Suprapubic skin (tissue), 4 donors: ENCODE results near the gene VDAC1.

Source experiments
- EP300 ChIP-seq: sonication (generic); formaldehyde crosslinking; IDR thresholded peaks from one replicate; pipeline ENCODE4 v1.6.1; 2017; ENCODE audit warnings: antibody characterized with exemption
- POLR2A ChIP-seq, 2 donors: fragments of 450-650 bp; IDR thresholded peaks; one replicate each; pipeline ENCODE4 v1.6.1; 2017; ENCODE audit warnings: antibody characterized with exemption in 2 of 2, mild to moderate bottlenecking in 2 of 2, moderate library complexity in 2 of 2
- POLR2AphosphoS5 ChIP-seq, 3 donors: sonication (generic); formaldehyde crosslinking; IDR thresholded peaks; one replicate each; pipeline ENCODE4 v1.6.1; 2017; ENCODE audit warnings: antibody characterized with exemption in 3 of 3
- TF ChIP-seq, protein P1 (sequence below), 2 donors: fragments of 200-600 bp in 1 of 2; fragments of 450-650 bp in 1 of 2; sonication (generic) in 1 of 2; IDR thresholded peaks; one replicate each; pipeline ENCODE4 v1.5.1; 2016 to 2019; ENCODE audit warnings: antibody characterized with exemption in 2 of 2, mild to moderate bottlenecking in 1 of 2, moderate library complexity in 1 of 2

DNA sequence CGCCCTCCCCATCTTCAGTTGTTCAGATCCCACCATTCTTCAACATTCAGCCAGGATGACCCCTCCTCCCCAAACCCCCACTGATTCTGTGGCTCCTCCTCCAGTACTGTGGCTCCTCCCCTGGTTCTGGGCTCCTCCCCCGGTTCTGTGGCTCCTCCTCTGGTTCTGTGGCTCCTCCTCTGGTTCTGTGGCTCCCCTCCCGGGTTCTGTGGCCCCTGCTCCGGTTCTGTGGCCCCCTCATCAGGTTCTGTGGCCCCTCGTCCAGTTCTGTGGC, 69.2 kb downstream of the VDAC1 start:
- TF ChIP-seq, protein P1, sequence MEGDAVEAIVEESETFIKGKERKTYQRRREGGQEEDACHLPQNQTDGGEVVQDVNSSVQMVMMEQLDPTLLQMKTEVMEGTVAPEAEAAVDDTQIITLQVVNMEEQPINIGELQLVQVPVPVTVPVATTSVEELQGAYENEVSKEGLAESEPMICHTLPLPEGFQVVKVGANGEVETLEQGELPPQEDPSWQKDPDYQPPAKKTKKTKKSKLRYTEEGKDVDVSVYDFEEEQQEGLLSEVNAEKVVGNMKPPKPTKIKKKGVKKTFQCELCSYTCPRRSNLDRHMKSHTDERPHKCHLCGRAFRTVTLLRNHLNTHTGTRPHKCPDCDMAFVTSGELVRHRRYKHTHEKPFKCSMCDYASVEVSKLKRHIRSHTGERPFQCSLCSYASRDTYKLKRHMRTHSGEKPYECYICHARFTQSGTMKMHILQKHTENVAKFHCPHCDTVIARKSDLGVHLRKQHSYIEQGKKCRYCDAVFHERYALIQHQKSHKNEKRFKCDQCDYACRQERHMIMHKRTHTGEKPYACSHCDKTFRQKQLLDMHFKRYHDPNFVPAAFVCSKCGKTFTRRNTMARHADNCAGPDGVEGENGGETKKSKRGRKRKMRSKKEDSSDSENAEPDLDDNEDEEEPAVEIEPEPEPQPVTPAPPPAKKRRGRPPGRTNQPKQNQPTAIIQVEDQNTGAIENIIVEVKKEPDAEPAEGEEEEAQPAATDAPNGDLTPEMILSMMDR (IDR thresholded peaks at IDR 0.05), result no peak
- TF ChIP-seq POLR2A (IDR thresholded peaks at IDR 0.05) (no peak), POLR2AphosphoS5 (IDR thresholded peaks at IDR 0.05) (no peak), EP300 (no peak)
